Liver (tissue), 3 donors: ENCODE data around the gene TTC28.
"Not testable (repeated sequence)": the region's sequence is repeated elsewhere in the genome, so short reads cannot be mapped to it uniquely, and the experiment has no call there.

Experiments used
- CTCF ChIP-seq: fragments of 150-350 bp; IDR thresholded peaks from 2 replicates; pipeline ENCODE4 v1.5.1; 2017; ENCODE audit warnings: improper control_type of control experiment, low read depth, low read length; ENCODE audit not compliant: missing input control
- FOXA1 ChIP-seq: IDR thresholded peaks from 2 replicates; pipeline ENCODE4 v1.6.1; 2016; ENCODE audit warnings: antibody characterized with exemption
- GABPA ChIP-seq, 2 donors: IDR thresholded peaks in 1 of 2; conservative IDR thresholded peaks in 1 of 2; 2 replicates each; pipeline ENCODE4 v1.6.1; 2016; ENCODE audit warnings: antibody characterized with exemption in 2 of 2, mild to moderate bottlenecking in 1 of 2, moderate library complexity in 1 of 2
- JUND ChIP-seq, 2 donors: IDR thresholded peaks; 2 replicates each; pipeline ENCODE4 v1.6.1; 2016; ENCODE audit warnings: antibody characterized with exemption in 2 of 2
- RAD21 ChIP-seq, 2 donors: IDR thresholded peaks; 2 replicates each; pipeline ENCODE4 v1.6.1; 2016; ENCODE audit warnings: antibody characterized with exemption in 2 of 2, mild to moderate bottlenecking in 2 of 2
- REST ChIP-seq: IDR thresholded peaks from 2 replicates; pipeline ENCODE4 v1.6.1; 2016; ENCODE audit warnings: antibody characterized with exemption, mild to moderate bottlenecking
- ZBTB33 ChIP-seq: IDR thresholded peaks from 2 replicates; pipeline ENCODE4 v1.6.1; 2016; ENCODE audit warnings: antibody characterized with exemption
- donor health status: healthy.
- donor health status: healthy.

GRCh38 chr22:28364105-28364504 lies 315.5 kb downstream of the TTC28 start:
- not testable (repeated sequence) for TF ChIP-seq REST; CTCF; ZBTB33; RAD21 (IDR thresholded peaks at IDR 0.05); JUND (IDR thresholded peaks at IDR 0.05); GABPA (IDR thresholded peaks at IDR 0.05 in 1 of 2, conservative IDR thresholded peaks at IDR 0.05 in 1 of 2); FOXA1
